H1 (cell line): ENCODE results near the gene PSMD9. TPM values are rescaled to one million over a fixed set of nuclear protein-coding genes. Genes with fewer than 3 reads are reported as not detected.
A peak's percentile ranks its signal among the peaks of the same experiment; 100 is the strongest.

Experiments used
- CTCF ChIA-PET: fragments of 300-600 bp; sonication (Branson Sonifier 250); formaldehyde crosslinking; loops from one replicate; lab custom pipeline; 2021; ENCODE audit not compliant: partially characterized antibody; lab: Charles Lee
- POLR2A ChIA-PET: fragments of 300-600 bp; sonication (Branson Sonifier 250); formaldehyde crosslinking; loops from one replicate; lab custom pipeline; 2021; ENCODE audit warnings: inconsistent platforms; ENCODE audit not compliant: partially characterized antibody; lab: Charles Lee
- DNase-seq, 2 experiments: peaks; one replicate each; pipeline versions ENCODE4 v3.0.0 to v3.0.0-alpha.2; 2010 to 2022; ENCODE audit warnings: low spot score in 2 of 2, low read depth in 1 of 2, mixed read lengths in 1 of 2
- FAIRE-seq: peaks from 2 replicates; lab custom pipeline; 2011; peaks lifted over from hg19 to GRCh38; lab: Jason Lieb, UNC
- H2AFZ ChIP-seq: 2 replicates; pipeline ENCODE4 v1.8.1; 2012; ENCODE audit warnings: low read length, inconsistent platforms
- H2AK5ac ChIP-seq: 2 replicates; pipeline ENCODE4 v1.6.1; 2013; ENCODE audit warnings: low read depth, low read length
- H2BK120ac ChIP-seq: replicated peaks from 2 replicates; pipeline ENCODE3; 2013; ENCODE audit warnings: low read depth, low read length, inconsistent platforms
- H2BK12ac ChIP-seq: 2 replicates; pipeline ENCODE4 v1.6.1; 2013; ENCODE audit warnings: low read depth, low read length
- H2BK15ac ChIP-seq: 2 replicates; pipeline ENCODE4 v1.6.1; 2013; ENCODE audit warnings: low read length
- H2BK20ac ChIP-seq: 2 replicates; pipeline ENCODE4 v1.6.1; 2013; ENCODE audit warnings: low read length
- H2BK5ac ChIP-seq: 2 replicates; pipeline ENCODE4 v1.6.1; 2013; ENCODE audit warnings: low read depth, low read length
- H3K14ac ChIP-seq: 2 replicates; pipeline ENCODE4 v1.6.1; 2013; ENCODE audit warnings: inconsistent platforms; ENCODE audit not compliant: insufficient read length
- H3K18ac ChIP-seq: 2 replicates; pipeline ENCODE4 v1.6.1; 2013; ENCODE audit warnings: low read length; ENCODE audit errors: extremely low read depth
- H3K23ac ChIP-seq: 2 replicates; pipeline ENCODE4 v1.6.1; 2013; ENCODE audit warnings: inconsistent platforms; ENCODE audit not compliant: insufficient read length
- H3K23me2 ChIP-seq: 2 replicates; pipeline ENCODE4 v1.6.1; 2013; ENCODE audit warnings: low read depth, low read length
- H3K27ac ChIP-seq: 2 replicates; pipeline ENCODE4 v1.6.1; 2011; ENCODE audit warnings: low read depth, low read length, inconsistent platforms
- H3K27me3 ChIP-seq, 4 experiments: replicated peaks in 1 of 4; 1 replicate in 1 of 4; 2 replicates in 3 of 4; pipeline versions ENCODE4 v1.6.1 to v1.8.1; 2011 to 2013; ENCODE audit warnings: low read length in 3 of 4, mild to moderate bottlenecking in 3 of 4, inconsistent platforms in 2 of 4, mixed read lengths in 2 of 4, moderate library complexity in 1 of 4; ENCODE audit not compliant: control insufficient read depth in 3 of 4, insufficient read depth in 3 of 4; ENCODE audit errors: extremely low read depth in 1 of 4
- H3K36me3 ChIP-seq, 4 experiments: 2 replicates each; pipeline versions ENCODE4 v1.6.1 to v1.8.1; 2011 to 2013; ENCODE audit warnings: mild to moderate bottlenecking in 4 of 4, low read length in 3 of 4, moderate library complexity in 2 of 4, control low read depth in 1 of 4, inconsistent platforms in 1 of 4; ENCODE audit not compliant: insufficient read depth in 4 of 4, control insufficient read depth in 2 of 4
- H3K4ac ChIP-seq: replicated peaks from 2 replicates; pipeline ENCODE3; 2013; ENCODE audit warnings: low read length, low read depth, mixed read lengths, inconsistent platforms; ENCODE audit not compliant: insufficient read length
- H3K4me1 ChIP-seq, 4 experiments: replicated peaks in 1 of 4; 1 replicate in 1 of 4; 2 replicates in 3 of 4; pipeline versions ENCODE4 v1.6.1 to v1.8.1; 2011 to 2013; ENCODE audit warnings: low read length in 3 of 4, inconsistent platforms in 2 of 4, mixed read lengths in 1 of 4; ENCODE audit not compliant: insufficient read depth in 4 of 4, control insufficient read depth in 3 of 4
- H3K4me2 ChIP-seq, 2 experiments: 2 replicates each; pipeline versions ENCODE4 v1.6.1 to v1.8.1; 2011 to 2013; ENCODE audit warnings: low read depth in 2 of 2, low read length in 2 of 2, control low read depth in 1 of 2, inconsistent platforms in 1 of 2, mild to moderate bottlenecking in 1 of 2; ENCODE audit not compliant: insufficient read depth in 1 of 2
- H3K4me3 ChIP-seq, 4 experiments: fragments of 200-600, 300-600 bp in 1 of 4; sonication (generic), shearing (Covaris generic), sonication (Bioruptor Twin) in 1 of 4; 2 replicates each; pipeline versions ENCODE4 v1.5.1 to v1.8.1; 2011 to 2016; ENCODE audit warnings: low read length in 4 of 4, low read depth in 3 of 4, control low read depth in 2 of 4, inconsistent platforms in 2 of 4, mild to moderate bottlenecking in 2 of 4, mixed read lengths in 1 of 4, moderate library complexity in 1 of 4; ENCODE audit not compliant: insufficient read depth in 2 of 4; ENCODE audit errors: extremely low read depth in 1 of 4
- H3K56ac ChIP-seq: replicated peaks from 2 replicates; pipeline ENCODE3; 2013; ENCODE audit warnings: low read depth, mild to moderate bottlenecking, mixed read lengths, low read length, inconsistent platforms; ENCODE audit not compliant: insufficient read length
- H3K79me1 ChIP-seq: 2 replicates; pipeline ENCODE4 v1.6.1; 2013; ENCODE audit warnings: low read depth, low read length, control low read depth
- H3K79me2 ChIP-seq, 2 experiments: 2 replicates each; pipeline versions ENCODE4 v1.6.1 to v1.8.1; 2012 to 2013; ENCODE audit warnings: low read length in 2 of 2, mild to moderate bottlenecking in 2 of 2, inconsistent platforms in 1 of 2; ENCODE audit not compliant: insufficient read depth in 2 of 2, control insufficient read depth in 1 of 2
- H3K9ac ChIP-seq, 4 experiments: replicated peaks in 1 of 4; 1 replicate in 1 of 4; 2 replicates in 3 of 4; pipeline versions ENCODE4 v1.6.1 to v1.8.1; 2011 to 2013; ENCODE audit warnings: low read depth in 3 of 4, low read length in 3 of 4, control low read depth in 2 of 4, mild to moderate bottlenecking in 2 of 4, moderate library complexity in 2 of 4, inconsistent platforms in 1 of 4; ENCODE audit errors: extremely low read depth in 1 of 4
- H3K9me3 ChIP-seq, 2 experiments: 2 replicates each; pipeline versions ENCODE4 v1.6.1 to v1.8.1; 2012 to 2013; ENCODE audit warnings: mild to moderate bottlenecking in 2 of 2, moderate library complexity in 2 of 2, control low read depth in 1 of 2, inconsistent platforms in 1 of 2, low read depth in 1 of 2, low read length in 1 of 2, mixed read lengths in 1 of 2; ENCODE audit not compliant: insufficient read depth in 2 of 2
- H4K20me1 ChIP-seq, 2 experiments: replicated peaks in 1 of 2; 2 replicates each; pipeline versions ENCODE3 to v1.8.1; 2011 to 2013; ENCODE audit warnings: inconsistent platforms in 2 of 2, low read length in 2 of 2, mild to moderate bottlenecking in 1 of 2; ENCODE audit not compliant: insufficient read depth in 2 of 2, control insufficient read depth in 1 of 2
- H4K5ac ChIP-seq: 2 replicates; pipeline ENCODE4 v1.6.1; 2013; ENCODE audit warnings: low read length, low read depth, mixed read lengths, inconsistent platforms; ENCODE audit not compliant: insufficient read length
- H4K8ac ChIP-seq: 2 replicates; pipeline ENCODE4 v1.8.0; 2013; ENCODE audit warnings: mild to moderate bottlenecking, moderate library complexity, low read length, inconsistent platforms; ENCODE audit not compliant: insufficient read depth; ENCODE audit errors: extremely low read depth
- H4K91ac ChIP-seq: replicated peaks from 2 replicates; pipeline ENCODE3; 2013; ENCODE audit warnings: low read length, mixed read lengths, inconsistent platforms; ENCODE audit not compliant: insufficient read length
- BRCA1 ChIP-seq: IDR thresholded peaks from 2 replicates; pipeline ENCODE4 v1.6.1; 2012; ENCODE audit warnings: low read depth, low read length, improper control_type of control experiment
- CHD1 ChIP-seq: IDR thresholded peaks from 2 replicates; pipeline ENCODE4 v1.6.1; 2012; ENCODE audit warnings: low read depth, low read length, improper control_type of control experiment
- KDM5A ChIP-seq: fragments of 200-600 bp; IDR thresholded peaks from 2 replicates; pipeline ENCODE4 v1.7.1; 2012; ENCODE audit warnings: mild to moderate bottlenecking, low read length, inconsistent platforms, mixed read lengths
- RBBP5 ChIP-seq: IDR thresholded peaks from 2 replicates; pipeline ENCODE4 v1.7.1; 2012; ENCODE audit warnings: low read depth, mild to moderate bottlenecking, inconsistent platforms, low read length, moderate library complexity, borderline replicate concordance
- RNF2 ChIP-seq: fragments of 200-900, 300-1000 bp; sonication (generic); IDR thresholded peaks from 2 replicates; pipeline ENCODE4 v1.7.1; 2016; ENCODE audit warnings: borderline replicate concordance, low read depth, mild to moderate bottlenecking, antibody characterized with exemption, low read length; ENCODE audit not compliant: poor library complexity, severe bottlenecking; ENCODE audit errors: missing control alignments
- RXRA ChIP-seq: IDR thresholded peaks from 2 replicates; pipeline ENCODE4 v1.6.1; 2011; ENCODE audit warnings: low read depth, mild to moderate bottlenecking, low read length, moderate library complexity; ENCODE audit not compliant: insufficient read depth
- SP2 ChIP-seq: IDR thresholded peaks from 2 replicates; pipeline ENCODE4 v1.6.1; 2012; ENCODE audit warnings: mild to moderate bottlenecking, low read length, inconsistent platforms
- WGBS, 2 experiments: shearing (Covaris generic) in 1 of 2; methylation state at CpG; one replicate each; pipeline versions ENCODE4 v1.1.6 to v1.1.7; 2013 to 2015; ENCODE audit warnings: low lambda C conversion rate in 2 of 2, mixed read lengths in 2 of 2, inconsistent platforms in 1 of 2, low coverage in 1 of 2, missing lambda C conversion rate in 1 of 2; ENCODE audit not compliant: insufficient replicate concordance in 2 of 2, insufficient coverage in 1 of 2, insufficient read length in 1 of 2; ENCODE audit errors: extremely low coverage in 1 of 2, missing lambda C conversion rate in 1 of 2; 5-methylcytosine and 5-hydroxymethylcytosine counted together
- polyA plus RNA-seq, 7 experiments: library from polyadenylated mRNA; depleted of rRNA in 3 of 7; stranded (reverse) in 5 of 7; unstranded in 2 of 7; fragments of >200 nt in 5 of 7; fragments of 200-250 nt in 2 of 7; gene quantifications; 1 replicate in 5 of 7; 2 replicates in 1 of 7; 4 replicates in 1 of 7; pipeline versions ENCODE4 v1.2.1 to v1.2.3, GENCODE V29; 2011 to 2013; ENCODE audit warnings: missing spikeins in 2 of 7, mixed read lengths in 2 of 7
- total RNA-seq: library from RNA; stranded (reverse); fragmentation: NEBNext Ultra II Directional; extraction: Animal tissue kit (Norgen Biotek cat#: 25700); gene quantifications from 2 replicates; pipeline ENCODE4 v1.2.1, GENCODE V29; 2021
- TF ChIP-seq, protein P1 (sequence below): IDR thresholded peaks from 2 replicates; pipeline ENCODE4 v1.6.1; 2011; ENCODE audit warnings: low read depth, mild to moderate bottlenecking, low read length; ENCODE audit not compliant: insufficient read depth

Gene PSMD9
- total and polyA plus RNA-seq, 2 of the 8 experiments (the other 6 are each of a cell fraction or from before 2014, with no cell fraction given): 28.8 to 36.1 TPM

- H4K8ac ChIP-seq: no peak overlapping the region
- no peaks in the 10 kb centered on the region for H3K23me2 ChIP-seq
- no peak overlapping the region for H4K91ac ChIP-seq
- H3K27me3 ChIP-seq: no peaks in the 10 kb centered on the region
- H3K56ac ChIP-seq: no peak overlapping the region
- H3K4me3 ChIP-seq: no peak overlapping the region
- no peak overlapping the region for H2BK15ac ChIP-seq
- H3K4ac ChIP-seq: no peak overlapping the region
- peak overlapping the region; percentile 77; the same call in 1 of the 2 replicates for H2BK12ac ChIP-seq
- 86% methylated on average over 4 of the region's 4 CpGs; no CpG with 5 or more reads in 1 of the 2 experiments for WGBS, 2 experiments
- H3K18ac ChIP-seq: no peak overlapping the region
- no peak overlapping the region for H2BK120ac ChIP-seq
- H2AK5ac ChIP-seq: no peak overlapping the region
- no peak overlapping the region for H3K4me2 ChIP-seq
- H4K5ac ChIP-seq: no peak overlapping the region
- no peaks in the 10 kb centered on the region for H3K36me3 ChIP-seq
- H3K4me1 ChIP-seq: no peaks in the 10 kb centered on the region; a peak in 1 of 7 replicates
- no peaks in the 10 kb centered on the region for H4K20me1 ChIP-seq
- 0 out of 2 replicates have a peak overlapping the region, but pooled peaks have one; percentile 16 for H2BK5ac ChIP-seq
- no peaks in the 10 kb centered on the region for H3K79me2 ChIP-seq
- no peaks in the 10 kb centered on the region; a peak in 1 of 4 replicates for H3K9me3 ChIP-seq
- no peak overlapping the region for H3K23ac ChIP-seq
- no peaks in the 10 kb centered on the region for H3K79me1 ChIP-seq
- H3K14ac ChIP-seq: no peak overlapping the region
- POLR2A ChIA-PET: interaction anchor here (1.1 to 1.2 kb wide), 3 partner anchors 13 to 22 kb away, joined by 3 read pairs; partner anchors contain the start of gene CFAP251
- no peak overlapping the region for H2BK20ac ChIP-seq
- H3K9ac ChIP-seq: no peak overlapping the region
- no peak overlapping the region for H3K27ac ChIP-seq
- FAIRE-seq (no peak), DNase-seq (no peak)
- H2AFZ ChIP-seq: peak overlapping the region; percentile 39; the same call in 1 of the 2 replicates
- CTCF ChIA-PET: no interaction called here
- TF ChIP-seq KDM5A (no peak), CHD1 (no peak), RNF2 (no peak), RBBP5 (no peak), RXRA (no peak), SP2 (no peak), BRCA1 (no peak)
- TF ChIP-seq, protein P1, sequence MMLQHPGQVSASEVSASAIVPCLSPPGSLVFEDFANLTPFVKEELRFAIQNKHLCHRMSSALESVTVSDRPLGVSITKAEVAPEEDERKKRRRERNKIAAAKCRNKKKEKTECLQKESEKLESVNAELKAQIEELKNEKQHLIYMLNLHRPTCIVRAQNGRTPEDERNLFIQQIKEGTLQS: no peak
These were observed 51.6 kb downstream of the PSMD9 start for GRCh38 chr12:121939992-121940766.
